ENCODE results near the gene OR2B6. TPM values are rescaled to one million over a fixed set of nuclear protein-coding genes. Genes with fewer than 3 reads are reported as not detected.

Gene OR2B6
- total RNA-seq, 1 experiment from 2014 or later = not detected

- no CpG with 5 or more reads among the region's 2 CpGs for WGBS (ENCODE audit: extremely low coverage, insufficient read length, low lambda C conversion rate)
- Histone ChIP-seq H3K4ac (ENCODE audit: low read depth, low read length) (no peak overlapping the region), H3K23me2 (ENCODE audit: insufficient read length, low read depth, low read length, poor library complexity, severe bottlenecking) (no peaks in the 10 kb centered on the region)
Measured at GRCh38 chr6:27931209-27931608, 25.8 kb upstream of the OR2B6 start.

More at GRCh38 chr6:27931209-27931608, 25.8 kb upstream of the OR2B6 start:
- peaks cover 20 to 21% of the 10 kb centered on the region in 2 experiments for H3K9me3 Mint-ChIP-seq
- Histone ChIP-seq H4K5ac (ENCODE audit: insufficient read length, low read depth, low read length) (no peak overlapping the region), H2BK15ac (ENCODE audit: low read depth, low read length) (no peak overlapping the region), H3K9me3 (ENCODE audit: control insufficient read depth, low read depth, low read length) (no peaks in the 10 kb centered on the region), H3K14ac (ENCODE audit: insufficient read depth, low read length) (no peak overlapping the region), H4K8ac (replicated peaks; ENCODE audit: insufficient read length, low read depth, low read length) (no peak overlapping the region), H2AFZ (ENCODE audit: low read length) (no peak overlapping the region), H3K79me2 (ENCODE audit: insufficient read depth, low read length) (no peaks in the 10 kb centered on the region), H2BK5ac (ENCODE audit: insufficient read length, low read length) (no peak overlapping the region), H3T11ph (ENCODE audit: low read length) (no peak overlapping the region), H2BK120ac (ENCODE audit: low read depth, low read length, poor library complexity, severe bottlenecking) (no peak overlapping the region), H2AK5ac (ENCODE audit: insufficient read length, low read length) (no peak overlapping the region), H2BK20ac (ENCODE audit: low read depth, low read length, poor library complexity, severe bottlenecking) (no peak overlapping the region), H3K56ac (ENCODE audit: insufficient read length, low read depth, low read length) (no peak overlapping the region), H4K91ac (ENCODE audit: insufficient read length, low read depth, low read length) (no peak overlapping the region), H3K23ac (ENCODE audit: insufficient read length, low read depth, low read length) (no peak overlapping the region), H3K27ac (ENCODE audit: insufficient read length, low read depth, low read length) (no peak overlapping the region), H3K4me2 (ENCODE audit: insufficient read depth, insufficient read length, low read length) (no peak overlapping the region), H2BK12ac (ENCODE audit: insufficient read length, low read depth, low read length) (no peak overlapping the region), H4K20me1 (ENCODE audit: control insufficient read depth, insufficient read depth, insufficient read length) (no peaks in the 10 kb centered on the region), H3K9ac (ENCODE audit: extremely low read depth, insufficient read length, low read length) (no peak overlapping the region), H3K27me3 (ENCODE audit: insufficient read depth, low read length) (no peaks in the 10 kb centered on the region), H3K4me1 (ENCODE audit: insufficient read depth, low read length) (no peaks in the 10 kb centered on the region), H3K79me1 (ENCODE audit: insufficient read depth, low read depth, low read length, poor library complexity, severe bottlenecking) (no peaks in the 10 kb centered on the region), H3K18ac (ENCODE audit: insufficient read length, low read depth, low read length) (no peak overlapping the region)
- H3K4me1 Mint-ChIP-seq = no peaks in the 10 kb centered on the region
- DNase-seq = no peak
- no peak overlapping the region for H3K27ac Mint-ChIP-seq
- H3K27me3 Mint-ChIP-seq (ENCODE audit: low read depth) = peaks cover 3% of the 10 kb centered on the region
- no peak for TF ChIP-seq CTCF (conservative IDR thresholded peaks at IDR 0.05)
- peaks cover 15 to 18% (median 17%) of the 10 kb centered on the region in 3 experiments for H3K36me3 Mint-ChIP-seq (ENCODE audit: insufficient read depth in 1 of 3, low read depth in 3 of 3)
- H3K4me3 Mint-ChIP-seq = no peak overlapping the region

All from H9 (cell line).